Loucy (cell line): Measurements from ENCODE around the gene ARID1B.

Experiments
- H2AFZ ChIP-seq: fragments of 200-600 bp; sonication (generic); 2 replicates; pipeline ENCODE4 v1.6.0; 2016; ENCODE audit warnings: antibody characterized with exemption, mild to moderate bottlenecking, low read length, moderate library complexity
- H3F3A ChIP-seq: fragments of 200-600 bp; 2 replicates; pipeline ENCODE4 v1.6.0; 2016; ENCODE audit warnings: antibody characterized with exemption, low read depth, mild to moderate bottlenecking
- H3K27me3 ChIP-seq: fragments of 200-600 bp; sonication (generic); 2 replicates; pipeline ENCODE4 v1.6.1; 2014; ENCODE audit warnings: low read length, mild to moderate bottlenecking; ENCODE audit not compliant: insufficient read depth, poor library complexity, severe bottlenecking
- H3K36me3 ChIP-seq: fragments of 200-600 bp; sonication (generic); 2 replicates; pipeline ENCODE4 v1.6.1; 2016; ENCODE audit warnings: low read length; ENCODE audit not compliant: insufficient read depth
- H3K4me1 ChIP-seq: fragments of 200-600 bp; sonication (generic); 2 replicates; pipeline ENCODE4 v1.5.1; 2014; ENCODE audit warnings: low read length, mild to moderate bottlenecking; ENCODE audit not compliant: insufficient read depth, poor library complexity, severe bottlenecking
- H3K4me2 ChIP-seq: fragments of 200-600 bp; sonication (generic); 2 replicates; pipeline ENCODE4 v1.6.0; 2014; ENCODE audit warnings: antibody characterized with exemption, low read length, low read depth, mild to moderate bottlenecking; ENCODE audit not compliant: poor library complexity, severe bottlenecking
- H3K4me3 ChIP-seq: fragments of 200-600 bp; sonication (generic); 2 replicates; pipeline ENCODE4 v1.5.1; 2014; ENCODE audit warnings: low read length, mild to moderate bottlenecking, mixed read lengths; ENCODE audit not compliant: poor library complexity, severe bottlenecking
- H3K79me2 ChIP-seq: fragments of 200-600 bp; sonication (generic); 2 replicates; pipeline ENCODE4 v1.6.1; 2014; ENCODE audit warnings: low read length; ENCODE audit not compliant: insufficient read depth
- H3K9ac ChIP-seq: fragments of 200-600 bp; sonication (generic); 2 replicates; pipeline ENCODE4 v1.6.0; 2014; ENCODE audit warnings: mild to moderate bottlenecking, low read depth, low read length, moderate library complexity; ENCODE audit not compliant: poor library complexity, severe bottlenecking
- H3K9me2 ChIP-seq: fragments of 200-600 bp; sonication (generic); replicated peaks from 2 replicates; pipeline ENCODE4 v1.6.1; 2016; ENCODE audit warnings: low read depth, low read length, mixed read lengths
- H3K9me3 ChIP-seq: fragments of 200-600 bp; sonication (generic); 2 replicates; pipeline ENCODE4 v1.6.1; 2014; ENCODE audit warnings: mild to moderate bottlenecking, antibody characterized with exemption, low read length, low read depth; ENCODE audit not compliant: insufficient read depth
- H4K20me1 ChIP-seq: fragments of 200-600 bp; sonication (generic); 2 replicates; pipeline ENCODE4 v1.6.0; 2014; ENCODE audit warnings: antibody characterized with exemption, low read length, mild to moderate bottlenecking; ENCODE audit not compliant: insufficient read depth, poor library complexity, severe bottlenecking
- EZH2phosphoT487 ChIP-seq: fragments of 200-600 bp; IDR thresholded peaks from 2 replicates; pipeline ENCODE4 v1.6.1; 2018; ENCODE audit warnings: antibody characterized with exemption, mild to moderate bottlenecking, moderate library complexity, borderline replicate concordance
- TF ChIP-seq, protein P1 (sequence below): fragments of 200-600 bp; sonication (generic); conservative IDR thresholded peaks from 2 replicates; pipeline ENCODE4 v1.5.1; 2014; ENCODE audit warnings: mild to moderate bottlenecking, antibody characterized with exemption, low read length

The ARID1B gene

DNA sequence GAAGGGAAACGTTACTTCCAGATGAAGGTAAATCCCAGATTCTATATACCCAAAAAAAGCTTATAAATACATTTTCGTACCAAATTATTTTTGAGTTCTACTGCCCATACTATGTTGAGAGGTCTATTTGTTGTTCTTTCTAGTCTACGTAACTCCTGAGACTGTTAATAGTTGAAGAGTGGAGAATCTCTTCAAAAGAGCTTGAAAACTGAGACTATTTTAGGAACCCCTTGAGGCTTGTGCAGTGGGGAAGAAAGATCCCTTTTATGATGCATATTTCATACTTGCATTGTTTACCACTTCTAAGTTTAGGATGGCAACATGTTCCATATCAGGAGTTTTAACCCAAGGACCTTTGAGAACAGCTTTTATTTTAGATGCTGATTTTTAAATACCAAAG is 301.1 kb downstream of the ARID1B start:
- Histone ChIP-seq H3K36me3 (peaks cover 8% of the 10 kb centered on the region; the same call in 1 of the 2 replicates), H3K4me2 (no peak overlapping the region), H2AFZ (no peak overlapping the region), H3K79me2 (peaks cover 91% of the 10 kb centered on the region), H3K9me2 (no peaks in the 10 kb centered on the region), H4K20me1 (peaks cover 19% of the 10 kb centered on the region), H3K27me3 (no peaks in the 10 kb centered on the region), H3K9me3 (no peaks in the 10 kb centered on the region), H3K4me3 (no peak overlapping the region), H3K4me1 (peaks cover 34% of the 10 kb centered on the region), H3F3A (no peaks in the 10 kb centered on the region), H3K9ac (no peak overlapping the region)
- TF ChIP-seq, protein P1, sequence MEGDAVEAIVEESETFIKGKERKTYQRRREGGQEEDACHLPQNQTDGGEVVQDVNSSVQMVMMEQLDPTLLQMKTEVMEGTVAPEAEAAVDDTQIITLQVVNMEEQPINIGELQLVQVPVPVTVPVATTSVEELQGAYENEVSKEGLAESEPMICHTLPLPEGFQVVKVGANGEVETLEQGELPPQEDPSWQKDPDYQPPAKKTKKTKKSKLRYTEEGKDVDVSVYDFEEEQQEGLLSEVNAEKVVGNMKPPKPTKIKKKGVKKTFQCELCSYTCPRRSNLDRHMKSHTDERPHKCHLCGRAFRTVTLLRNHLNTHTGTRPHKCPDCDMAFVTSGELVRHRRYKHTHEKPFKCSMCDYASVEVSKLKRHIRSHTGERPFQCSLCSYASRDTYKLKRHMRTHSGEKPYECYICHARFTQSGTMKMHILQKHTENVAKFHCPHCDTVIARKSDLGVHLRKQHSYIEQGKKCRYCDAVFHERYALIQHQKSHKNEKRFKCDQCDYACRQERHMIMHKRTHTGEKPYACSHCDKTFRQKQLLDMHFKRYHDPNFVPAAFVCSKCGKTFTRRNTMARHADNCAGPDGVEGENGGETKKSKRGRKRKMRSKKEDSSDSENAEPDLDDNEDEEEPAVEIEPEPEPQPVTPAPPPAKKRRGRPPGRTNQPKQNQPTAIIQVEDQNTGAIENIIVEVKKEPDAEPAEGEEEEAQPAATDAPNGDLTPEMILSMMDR: no peak
- TF ChIP-seq EZH2phosphoT487: no peak

DNA sequence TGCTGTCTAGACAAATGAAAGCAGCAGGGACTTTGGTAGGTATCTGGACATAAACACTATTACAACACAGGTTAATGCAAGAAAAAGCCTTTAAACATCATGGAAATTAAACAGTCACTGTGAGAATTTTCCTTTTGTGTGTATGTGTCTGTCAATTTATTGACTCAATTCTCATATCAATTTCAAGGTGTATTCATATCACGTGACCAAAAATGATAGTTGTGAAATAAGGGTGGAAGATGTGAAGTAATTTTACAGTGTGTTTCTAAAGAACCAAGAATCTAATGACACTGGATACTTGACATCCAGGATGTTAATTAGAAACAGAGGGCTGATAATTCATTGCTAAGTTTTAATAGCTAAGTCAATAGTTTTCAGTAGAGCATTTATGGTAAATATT is 302.1 kb downstream of the ARID1B start:
- no peak overlapping the region for H3K9ac ChIP-seq
- no peaks in the 10 kb centered on the region for H3F3A ChIP-seq
- TF ChIP-seq EZH2phosphoT487: no peak
- TF ChIP-seq, protein P1: no peak
- H4K20me1 ChIP-seq: peaks cover 19% of the 10 kb centered on the region
- H3K9me2 ChIP-seq: no peaks in the 10 kb centered on the region
- H3K36me3 ChIP-seq: no peaks in the 10 kb centered on the region
- peaks cover 85% of the 10 kb centered on the region for H3K79me2 ChIP-seq
- peaks cover 34% of the 10 kb centered on the region for H3K4me1 ChIP-seq
- no peaks in the 10 kb centered on the region for H3K9me3 ChIP-seq
- no peak overlapping the region for H3K4me2 ChIP-seq
- H2AFZ ChIP-seq: no peak overlapping the region
- no peaks in the 10 kb centered on the region for H3K27me3 ChIP-seq
- no peak overlapping the region for H3K4me3 ChIP-seq

DNA sequence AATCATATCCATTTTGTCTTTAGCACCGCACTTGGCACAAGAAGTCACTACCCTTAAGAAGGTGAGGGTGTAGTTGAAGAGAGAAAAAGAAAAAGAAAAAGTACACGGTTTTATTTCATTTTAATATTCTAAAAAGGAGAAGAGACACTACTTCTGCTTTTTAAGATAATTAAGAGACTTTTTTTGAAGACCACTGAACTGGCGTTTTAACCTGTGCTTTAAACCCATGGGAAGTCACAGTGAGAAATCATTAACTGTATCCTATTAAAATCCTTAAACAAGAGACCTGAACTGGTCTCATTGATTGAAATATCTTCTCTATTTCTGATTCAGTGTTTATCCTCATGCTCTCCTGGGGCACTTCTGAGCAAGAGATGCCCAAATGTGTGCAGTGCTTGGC is 302.6 kb downstream of the ARID1B start:
- Histone ChIP-seq H3F3A (no peaks in the 10 kb centered on the region), H3K36me3 (peaks cover 5% of the 10 kb centered on the region; the same call in 1 of the 2 replicates), H3K4me2 (no peak overlapping the region), H3K27me3 (no peaks in the 10 kb centered on the region), H4K20me1 (peaks cover 19% of the 10 kb centered on the region), H3K9me2 (no peaks in the 10 kb centered on the region), H2AFZ (no peak overlapping the region), H3K4me3 (no peak overlapping the region), H3K9ac (no peak overlapping the region), H3K9me3 (no peaks in the 10 kb centered on the region), H3K79me2 (peaks cover 80% of the 10 kb centered on the region), H3K4me1 (peaks cover 34% of the 10 kb centered on the region)
- TF ChIP-seq, protein P1: no peak
- TF ChIP-seq EZH2phosphoT487: no peak
